GM23338 (cell line): ENCODE data around the gene SMIM9. TPM values are rescaled to one million over a fixed set of nuclear protein-coding genes. Genes with fewer than 3 reads are reported as not detected.

Experiments
- ATAC-seq: fragments of 200-7000 bp; cut with Tn5 transposase; 3 replicates; pipeline ENCODE4 v1.9.1; 2020
- DNase-seq: peaks from one replicate; pipeline ENCODE4 v3.0.0-alpha.2; 2015; ENCODE audit warnings: low spot score
- H2AFZ ChIP-seq: fragments of 200-600 bp; sonication (generic); 2 replicates; pipeline ENCODE4 v1.8.0; 2016; ENCODE audit warnings: antibody characterized with exemption, mild to moderate bottlenecking, moderate library complexity
- H3F3A ChIP-seq: fragments of 200-600 bp; sonication (generic); replicated peaks from 2 replicates; pipeline ENCODE4 v1.8.0; 2017; ENCODE audit warnings: antibody characterized with exemption, mixed run types, low read depth
- H3K27ac ChIP-seq: fragments of 200-600 bp; sonication (generic); 2 replicates; pipeline ENCODE4 v1.6.1; 2016; ENCODE audit warnings: low read depth
- H3K27me3 ChIP-seq: fragments of 200-600 bp; sonication (generic); 2 replicates; pipeline ENCODE4 v1.8.0; 2016; ENCODE audit warnings: mild to moderate bottlenecking, mixed run types, moderate library complexity; ENCODE audit not compliant: insufficient read depth
- H3K36me3 ChIP-seq: fragments of 200-600 bp; sonication (generic); 2 replicates; pipeline ENCODE4 v1.8.0; 2016; ENCODE audit warnings: mild to moderate bottlenecking; ENCODE audit not compliant: insufficient read depth
- H3K4me1 ChIP-seq: fragments of 200-600 bp; sonication (generic); 2 replicates; pipeline ENCODE4 v1.8.0; 2016; ENCODE audit warnings: mild to moderate bottlenecking, moderate library complexity; ENCODE audit not compliant: insufficient read depth
- H3K4me2 ChIP-seq: fragments of 200-600 bp; sonication (generic); 2 replicates; pipeline ENCODE4 v1.7.1; 2017; ENCODE audit warnings: mixed run types
- H3K4me3 ChIP-seq: fragments of 200-600 bp; sonication (generic); 2 replicates; pipeline ENCODE4 v1.6.1; 2016; ENCODE audit warnings: mixed run types
- H3K79me2 ChIP-seq: fragments of 200-600 bp; sonication (generic); replicated peaks from 2 replicates; pipeline ENCODE4 v1.8.0; 2017; ENCODE audit warnings: mild to moderate bottlenecking; ENCODE audit not compliant: insufficient read depth
- H3K9me2 ChIP-seq: fragments of 200-600 bp; sonication (generic); 2 replicates; pipeline ENCODE4 v1.8.0; 2017; ENCODE audit not compliant: insufficient read depth
- H4K20me1 ChIP-seq: fragments of 200-600 bp; sonication (generic); replicated peaks from 2 replicates; pipeline ENCODE4 v1.8.0; 2017; ENCODE audit warnings: mild to moderate bottlenecking; ENCODE audit not compliant: insufficient read depth
- H3K27ac Mint-ChIP-seq: 2 replicates; pipeline ENCODE4 v1.8.0; 2020; ENCODE audit warnings: inconsistent platforms, mild to moderate bottlenecking, moderate library complexity, mixed read lengths
- H3K27me3 Mint-ChIP-seq: 3 replicates; pipeline ENCODE4 v1.8.0; 2022; ENCODE audit warnings: low read depth, mild to moderate bottlenecking, moderate library complexity, mixed read lengths, inconsistent platforms; ENCODE audit not compliant: insufficient read depth, poor library complexity
- H3K36me3 Mint-ChIP-seq: 3 replicates; pipeline ENCODE4 v1.8.0; 2021; ENCODE audit warnings: low read depth, mild to moderate bottlenecking, inconsistent platforms, moderate library complexity, mixed read lengths
- H3K4me1 Mint-ChIP-seq: 3 replicates; pipeline ENCODE4 v1.8.0; 2020; ENCODE audit warnings: mild to moderate bottlenecking, inconsistent platforms, mixed read lengths
- H3K4me3 Mint-ChIP-seq: 3 replicates; pipeline ENCODE4 v1.8.0; 2021; ENCODE audit warnings: moderate library complexity, mild to moderate bottlenecking, inconsistent platforms, mixed read lengths
- H3K9me3 Mint-ChIP-seq: 3 replicates; pipeline ENCODE4 v1.8.0; 2020; ENCODE audit warnings: moderate library complexity, mild to moderate bottlenecking, inconsistent platforms, mixed read lengths
- CREB1 ChIP-seq: fragments of 250-450 bp; sonication (Bioruptor Pico); IDR thresholded peaks from 2 replicates; pipeline ENCODE4 v1.5.0; 2020; ENCODE audit warnings: low read depth, mild to moderate bottlenecking, moderate library complexity
- CTCF ChIP-seq, 2 experiments: fragments of 200-600 bp in 1 of 2; sonication (generic) in 1 of 2; conservative IDR thresholded peaks; 2 replicates each; pipeline versions ENCODE4 v1.5.1 to v1.6.1; 2016 to 2017; ENCODE audit warnings: antibody characterized with exemption in 2 of 2, low read depth in 2 of 2, mild to moderate bottlenecking in 2 of 2, moderate library complexity in 1 of 2
- ETS1 ChIP-seq: IDR thresholded peaks from 2 replicates; pipeline ENCODE4 v1.6.1; 2016; ENCODE audit warnings: antibody characterized with exemption
- EZH2 ChIP-seq: fragments of 200-600 bp; sonication (generic); IDR thresholded peaks from one replicate; pipeline ENCODE4 v1.8.0; 2017; ENCODE audit warnings: antibody characterized with exemption, mild to moderate bottlenecking, low read depth; ENCODE audit not compliant: unreplicated experiment
- EZH2phosphoT487 ChIP-seq: fragments of 200-600 bp; sonication (generic); IDR thresholded peaks from one replicate; pipeline ENCODE4 v1.8.1; 2018; ENCODE audit warnings: antibody characterized with exemption; ENCODE audit not compliant: unreplicated experiment
- NANOG ChIP-seq: IDR thresholded peaks from 2 replicates; pipeline ENCODE4 v1.6.1; 2016; ENCODE audit warnings: antibody characterized with exemption, borderline replicate concordance
- POLR2AphosphoS5 ChIP-seq: IDR thresholded peaks from 2 replicates; pipeline ENCODE4 v1.6.1; 2016; ENCODE audit warnings: antibody characterized with exemption, low read depth
- REST ChIP-seq: IDR thresholded peaks from one replicate; pipeline ENCODE4 v1.6.1; 2018; ENCODE audit warnings: antibody characterized with exemption; ENCODE audit not compliant: unreplicated experiment
- STAT1 ChIP-seq: IDR thresholded peaks from one replicate; pipeline ENCODE4 v1.6.1; 2016; ENCODE audit warnings: antibody characterized with exemption; ENCODE audit not compliant: unreplicated experiment
- ZNF331 ChIP-seq: fragments of 250-450 bp; sonication (Bioruptor Pico); IDR thresholded peaks from 2 replicates; pipeline ENCODE4 v1.5.0; 2020; ENCODE audit warnings: low read depth, mild to moderate bottlenecking, moderate library complexity
- polyA plus RNA-seq: library from polyadenylated mRNA; unstranded; fragments of >200 nt; fragmentation: Nextera tagmentation; extraction: Ambion mirVana; gene quantifications from 2 replicates; pipeline ENCODE4 v1.2.1, GENCODE V29; 2016
- total RNA-seq: library from RNA; depleted of rRNA; stranded (reverse); fragments of >200 nt; shearing (Covaris generic); gene quantifications from 2 replicates; pipeline ENCODE4 v1.2.3, GENCODE V29; 2014

The SMIM9 gene
- total and polyA plus RNA-seq, 2 experiments from 2014 or later: not detected

- no peak for DNase-seq
- no peak for TF ChIP-seq ETS1
- no peak for TF ChIP-seq POLR2AphosphoS5
- no peak for TF ChIP-seq CTCF (conservative IDR thresholded peaks at IDR 0.05; ENCODE audit: low read depth in 2 of 2)
- TF ChIP-seq ZNF331 (CRISPR knock-in tag): no peak
- TF ChIP-seq EZH2: no peak
- TF ChIP-seq STAT1: no peak
- TF ChIP-seq EZH2phosphoT487: no peak
- TF ChIP-seq REST: no peak
- TF ChIP-seq NANOG: no peak
- TF ChIP-seq CREB1 (CRISPR knock-in tag): no peak
- ATAC-seq: no peak
- Mint-ChIP-seq H3K9me3 (no peaks in the 10 kb centered on the region), H3K27me3 (peaks cover 1% of the 10 kb centered on the region), H3K36me3 (peaks cover 80% of the 10 kb centered on the region), H3K4me3 (no peak overlapping the region), H3K27ac (no peak overlapping the region), H3K4me1 (peaks cover 8% of the 10 kb centered on the region)
- Histone ChIP-seq H3K27ac (no peak overlapping the region), H3K9me2 (no peaks in the 10 kb centered on the region), H3K36me3 (peaks cover 21% of the 10 kb centered on the region), H3F3A (no peaks in the 10 kb centered on the region), H3K27me3 (no peaks in the 10 kb centered on the region), H3K4me3 (no peak overlapping the region), H4K20me1 (peaks cover 5% of the 10 kb centered on the region; the same call in 1 of the 2 replicates), H3K4me2 (no peak overlapping the region), H3K4me1 (no peaks in the 10 kb centered on the region), H2AFZ (no peak overlapping the region), H3K79me2 (peaks cover 4% of the 10 kb centered on the region; the same call in 1 of the 2 replicates)
Observed at GRCh38 chrX:154775419-154776349, 58.8 kb downstream of the SMIM9 start.
